Upper lobe of right lung (tissue), 1 donor: ENCODE results near the gene RAB20. TPM values are rescaled to one million over a fixed set of nuclear protein-coding genes. Genes with fewer than 3 reads are reported as not detected.
A peak's percentile ranks its signal among the peaks of the same experiment; 100 is the strongest.

Experiments used
- ATAC-seq: fragments of 200-7000 bp; cut with Tn5 transposase; one replicate; pipeline ENCODE4 v1.9.1; 2020; ENCODE audit warnings: mild to moderate bottlenecking, moderate library complexity
- DNase-seq: peaks from one replicate; pipeline ENCODE4 v3.0.0-alpha.2; 2020
- H3K27ac ChIP-seq: fragments of 200-600 bp; one replicate; pipeline ENCODE4 v1.8.0; 2022
- H3K27me3 ChIP-seq: fragments of 200-600 bp; one replicate; pipeline ENCODE4 v1.8.0; 2022; ENCODE audit warnings: mild to moderate bottlenecking
- H3K36me3 ChIP-seq: fragments of 200-600 bp; one replicate; pipeline ENCODE4 v1.8.0; 2022
- H3K4me1 ChIP-seq: fragments of 200-600 bp; one replicate; pipeline ENCODE4 v1.8.0; 2022
- H3K4me3 ChIP-seq: fragments of 200-600 bp; one replicate; pipeline ENCODE4 v1.8.0; 2022; ENCODE audit warnings: mild to moderate bottlenecking
- H3K9me3 ChIP-seq: fragments of 200-600 bp; one replicate; pipeline ENCODE4 v1.8.0; 2022
- intact Hi-C: fragments of 100-400 bp; cut with DNase I; formaldehyde crosslinking; loops from one replicate; pipeline ENCODE4 v1.11.0; 2022
- total RNA-seq: library from RNA; stranded (reverse); fragmentation: NEBNext Ultra II Directional; extraction: Animal tissue kit (Norgen Biotek cat#: 25700); gene quantifications from one replicate; pipeline ENCODE4 v1.2.1, GENCODE V29; 2021
- TF ChIP-seq, protein P1 (sequence below): fragments of 200-600 bp; IDR thresholded peaks from one replicate; pipeline ENCODE4 v1.8.0; 2022; ENCODE audit warnings: antibody characterized with exemption
- donor health status: DM: no; HTN: yes; CAD: no; lungs with severe emphysema.

Gene RAB20
- total RNA-seq, 1 donor from 2014 or later: 52.4 TPM

GRCh38 chr13:110600261-110600819, 38.8 kb upstream of the RAB20 start:
- Histone ChIP-seq H3K27me3 (no peaks in the 10 kb centered on the region), H3K36me3 (no peaks in the 10 kb centered on the region), H3K4me1 (no peaks in the 10 kb centered on the region), H3K27ac (no peak overlapping the region), H3K9me3 (no peaks in the 10 kb centered on the region), H3K4me3 (no peak overlapping the region)
- DNase-seq (no peak), ATAC-seq (no peak)
- intact Hi-C loops: no loop called here
- TF ChIP-seq, protein P1, sequence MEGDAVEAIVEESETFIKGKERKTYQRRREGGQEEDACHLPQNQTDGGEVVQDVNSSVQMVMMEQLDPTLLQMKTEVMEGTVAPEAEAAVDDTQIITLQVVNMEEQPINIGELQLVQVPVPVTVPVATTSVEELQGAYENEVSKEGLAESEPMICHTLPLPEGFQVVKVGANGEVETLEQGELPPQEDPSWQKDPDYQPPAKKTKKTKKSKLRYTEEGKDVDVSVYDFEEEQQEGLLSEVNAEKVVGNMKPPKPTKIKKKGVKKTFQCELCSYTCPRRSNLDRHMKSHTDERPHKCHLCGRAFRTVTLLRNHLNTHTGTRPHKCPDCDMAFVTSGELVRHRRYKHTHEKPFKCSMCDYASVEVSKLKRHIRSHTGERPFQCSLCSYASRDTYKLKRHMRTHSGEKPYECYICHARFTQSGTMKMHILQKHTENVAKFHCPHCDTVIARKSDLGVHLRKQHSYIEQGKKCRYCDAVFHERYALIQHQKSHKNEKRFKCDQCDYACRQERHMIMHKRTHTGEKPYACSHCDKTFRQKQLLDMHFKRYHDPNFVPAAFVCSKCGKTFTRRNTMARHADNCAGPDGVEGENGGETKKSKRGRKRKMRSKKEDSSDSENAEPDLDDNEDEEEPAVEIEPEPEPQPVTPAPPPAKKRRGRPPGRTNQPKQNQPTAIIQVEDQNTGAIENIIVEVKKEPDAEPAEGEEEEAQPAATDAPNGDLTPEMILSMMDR: no peak

DNA sequence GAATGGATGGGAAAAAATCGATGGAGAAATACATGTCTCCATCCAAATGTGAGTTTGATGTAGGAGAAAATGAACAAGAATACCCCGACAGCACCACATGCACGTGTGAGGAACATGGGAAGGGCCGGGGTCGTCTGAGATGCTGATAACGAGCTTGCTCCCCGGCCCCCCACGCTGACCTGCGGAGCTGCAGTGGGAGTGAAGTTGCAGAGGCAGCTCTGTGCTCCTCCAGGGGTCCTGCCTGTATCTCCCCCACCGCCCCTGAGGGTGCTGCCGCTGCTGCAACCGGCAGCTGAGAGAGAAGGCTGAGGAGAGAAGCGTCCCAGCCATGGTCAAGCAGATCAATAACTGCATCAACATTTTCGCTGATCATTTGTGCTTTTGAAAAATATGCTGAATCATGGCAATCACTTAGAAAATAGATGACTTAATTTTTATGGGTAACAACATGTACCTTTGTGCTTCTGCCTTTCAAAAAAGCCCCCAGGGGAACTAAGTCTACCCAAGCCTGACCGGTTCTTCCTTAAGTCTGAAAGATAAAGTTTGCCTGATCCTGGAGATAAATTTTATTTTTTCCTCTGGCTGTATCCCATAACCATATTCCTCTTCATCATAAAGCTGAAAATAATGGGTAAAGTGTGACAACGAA, 35.6 kb upstream of the RAB20 start:
- ATAC-seq (no peak), DNase-seq (no peak)
- H3K36me3 ChIP-seq: no peaks in the 10 kb centered on the region
- no peaks in the 10 kb centered on the region for H3K9me3 ChIP-seq
- TF ChIP-seq, protein P1: no peak
- H3K4me1 ChIP-seq: no peaks in the 10 kb centered on the region
- H3K4me3 ChIP-seq: no peak overlapping the region
- no peak overlapping the region for H3K27ac ChIP-seq
- H3K27me3 ChIP-seq: no peaks in the 10 kb centered on the region
- intact Hi-C loops: no loop called here

- peak; percentile 92 for ATAC-seq
- no peak for DNase-seq
- intact Hi-C loops: no loop called here
Observed at GRCh38 chr13:110593430-110594130, 32.1 kb upstream of the RAB20 start.

DNA sequence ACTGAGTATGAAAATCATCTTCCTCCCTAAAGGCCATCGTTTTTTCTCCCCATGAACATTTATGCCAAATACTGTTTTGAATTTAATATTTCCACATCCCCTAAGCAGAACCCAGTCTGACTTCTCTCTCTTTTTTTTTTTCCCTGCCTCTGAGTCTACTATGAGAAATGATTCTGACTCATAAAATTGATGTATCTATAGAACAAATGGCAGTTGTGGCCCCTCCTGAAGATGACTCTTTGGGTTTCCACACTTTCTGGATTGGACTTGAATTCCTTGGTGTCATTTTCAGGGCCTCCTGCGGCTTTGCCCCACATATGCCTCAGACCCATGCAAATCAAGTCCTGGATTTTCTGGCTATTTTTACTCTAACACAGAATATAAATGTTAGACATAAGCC, 31.1 kb upstream of the RAB20 start:
- no peak overlapping the region for H3K4me3 ChIP-seq
- TF ChIP-seq, protein P1: no peak
- H3K27ac ChIP-seq: no peak overlapping the region
- H3K4me1 ChIP-seq: no peaks in the 10 kb centered on the region
- H3K27me3 ChIP-seq: no peaks in the 10 kb centered on the region
- no peaks in the 10 kb centered on the region for H3K9me3 ChIP-seq
- intact Hi-C loops: no loop called here
- DNase-seq (no peak), ATAC-seq (no peak)
- no peaks in the 10 kb centered on the region for H3K36me3 ChIP-seq

More at GRCh38 chr13:110593430-110594130, 32.1 kb upstream of the RAB20 start:
- Histone ChIP-seq H3K27ac (no peak overlapping the region), H3K27me3 (no peaks in the 10 kb centered on the region), H3K4me3 (no peak overlapping the region), H3K9me3 (no peaks in the 10 kb centered on the region), H3K36me3 (no peaks in the 10 kb centered on the region), H3K4me1 (no peaks in the 10 kb centered on the region)
- TF ChIP-seq, protein P1: peak; percentile 69

DNA sequence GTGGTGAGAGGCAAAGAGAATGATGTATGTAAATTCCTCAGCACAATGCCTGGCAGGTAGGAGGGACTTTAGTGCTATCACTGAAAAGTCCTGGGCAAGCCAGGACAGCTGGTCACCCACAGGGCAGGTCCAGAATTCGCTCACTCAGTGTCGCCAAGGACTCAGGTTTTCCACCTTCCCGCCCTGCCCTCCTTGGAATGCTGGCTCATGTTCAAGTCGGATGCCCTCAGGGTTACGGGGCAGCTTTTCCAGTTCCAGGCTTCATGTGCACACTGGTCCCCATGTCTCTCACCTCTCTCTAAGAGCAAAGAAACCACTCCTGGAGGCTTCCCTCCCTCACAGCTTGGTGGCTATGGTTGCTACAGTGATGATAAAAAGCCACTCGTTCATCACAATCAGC, 29.1 kb upstream of the RAB20 start:
- peak; percentile 82 for ATAC-seq
- Histone ChIP-seq H3K4me3 (no peak overlapping the region), H3K36me3 (no peaks in the 10 kb centered on the region), H3K27me3 (no peaks in the 10 kb centered on the region), H3K27ac (no peak overlapping the region), H3K9me3 (no peaks in the 10 kb centered on the region), H3K4me1 (no peaks in the 10 kb centered on the region)
- TF ChIP-seq, protein P1: no peak
- DNase-seq: no peak
- intact Hi-C loops: no loop called here
